K562 (cell line): Measurements from ENCODE around the gene NKX1-2. TPM values are rescaled to one million over a fixed set of nuclear protein-coding genes. Genes with fewer than 3 reads are reported as not detected.

ENCODE experiments used
- ATAC-seq: fragments of 200-7000 bp; cut with Tn5 transposase; 3 replicates; pipeline ENCODE4 v1.9.1; 2020; ENCODE audit warnings: moderate library complexity
- BruUV-seq: library from RNA; stranded (reverse); fragments of 400-500 nt; replicated peaks from 2 replicates; lab custom pipeline; 2021; lab: Mats Ljungman, UMichigan
- CTCF ChIA-PET: fragments of 300-600 bp; formaldehyde crosslinking; extraction: SDS; loops from one replicate; lab custom pipeline; 2021; ENCODE audit warnings: low intra/inter-chr PET ratio; lab: Yijun Ruan, JAX
- POLR2A ChIA-PET: fragments of 300-600, 350-650 bp; sonication (Branson Sonifier 250); formaldehyde crosslinking; extraction: SDS; loops from one replicate; lab custom pipeline; 2021; ENCODE audit warnings: antibody characterized with exemption, inconsistent platforms; lab: Yijun Ruan, JAX
- DNase-seq, 4 experiments: peaks; one replicate each; pipeline versions ENCODE4 v3.0.0 to v3.0.0-alpha.2; 2011 to 2018; ENCODE audit warnings: low spot score in 3 of 4, mixed read lengths in 3 of 4; ENCODE audit errors: extremely low read depth in 1 of 4
- FAIRE-seq: peaks from 2 replicates; lab custom pipeline; 2011; peaks lifted over from hg19 to GRCh38; lab: Jason Lieb, UNC
- H2AFZ ChIP-seq: 2 replicates; pipeline ENCODE4 v1.6.0; 2011; ENCODE audit warnings: low read depth, low read length, control low read depth, inconsistent platforms
- H3K27ac ChIP-seq: fragments of 200-600 bp; 3 replicates; pipeline ENCODE4 v1.8.0; 2011; ENCODE audit warnings: low read depth, mild to moderate bottlenecking, control low read depth, inconsistent platforms, low read length, moderate library complexity, mixed read lengths; ENCODE audit errors: extremely low read depth
- H3K27me3 ChIP-seq, 2 experiments: fragments of 300-600 bp in 1 of 2; 2 replicates in 1 of 2; 3 replicates in 1 of 2; pipeline versions ENCODE4 v1.6.0 to v1.8.0; 2011; ENCODE audit warnings: inconsistent platforms in 2 of 2, low read length in 2 of 2, mild to moderate bottlenecking in 1 of 2, mixed read lengths in 1 of 2, moderate library complexity in 1 of 2; ENCODE audit not compliant: control insufficient read depth in 2 of 2, insufficient read depth in 2 of 2
- H3K36me3 ChIP-seq: fragments of 300-600 bp; 3 replicates; pipeline ENCODE4 v1.8.0; 2011; ENCODE audit warnings: mild to moderate bottlenecking, low read length, inconsistent platforms; ENCODE audit not compliant: control insufficient read depth, insufficient read depth
- H3K4me1 ChIP-seq, 2 experiments: fragments of 200-600 bp in 1 of 2; replicated peaks in 1 of 2; 2 replicates in 1 of 2; 3 replicates in 1 of 2; pipeline versions ENCODE4 v1.5.1 to v1.8.0; 2011; ENCODE audit warnings: inconsistent platforms in 2 of 2, low read length in 2 of 2, mild to moderate bottlenecking in 1 of 2, mixed read lengths in 1 of 2, moderate library complexity in 1 of 2; ENCODE audit not compliant: control insufficient read depth in 2 of 2, insufficient read depth in 2 of 2
- H3K4me2 ChIP-seq: 2 replicates; pipeline ENCODE4 v1.6.1; 2011; ENCODE audit warnings: low read length, control low read depth, inconsistent platforms, mixed read lengths; ENCODE audit not compliant: insufficient read depth
- H3K4me3 ChIP-seq: fragments of 200-600 bp; sonication (generic), shearing (Covaris generic); 2 replicates; pipeline ENCODE4 v1.5.1; 2016; ENCODE audit warnings: control low read depth, inconsistent platforms
- H3K79me2 ChIP-seq: fragments of 200-600 bp; 3 replicates; pipeline ENCODE4 v1.8.0; 2011; ENCODE audit warnings: low read length, inconsistent platforms; ENCODE audit not compliant: control insufficient read depth, insufficient read depth
- H3K9ac ChIP-seq, 2 experiments: 2 replicates each; pipeline versions ENCODE4 v1.6.0 to v1.6.1; 2011; ENCODE audit warnings: low read depth in 2 of 2, low read length in 2 of 2, control low read depth in 1 of 2, inconsistent platforms in 1 of 2, mild to moderate bottlenecking in 1 of 2, mixed read lengths in 1 of 2; ENCODE audit not compliant: insufficient read depth in 1 of 2
- H3K9me1 ChIP-seq: one replicate; pipeline ENCODE4 v1.6.0; 2011; ENCODE audit warnings: inconsistent platforms, mild to moderate bottlenecking, low read length, moderate library complexity; ENCODE audit not compliant: control insufficient read depth, insufficient read depth
- H3K9me3 ChIP-seq: replicated peaks from 2 replicates; pipeline ENCODE4 v1.5.1; 2011; ENCODE audit warnings: low read depth, low read length, inconsistent platforms; ENCODE audit not compliant: control insufficient read depth, insufficient read depth
- H4K20me1 ChIP-seq: replicated peaks from 2 replicates; pipeline ENCODE4 v1.6.1; 2011; ENCODE audit warnings: low read length, inconsistent platforms, mixed read lengths; ENCODE audit not compliant: control insufficient read depth, insufficient read depth
- DPF2 ChIP-seq: fragments of 450-650 bp; IDR thresholded peaks from 2 replicates; pipeline ENCODE4 v1.6.1; 2016
- MEF2D ChIP-seq: conservative IDR thresholded peaks from 2 replicates; pipeline ENCODE4 v1.6.1; 2016; ENCODE audit warnings: low read depth, missing genetic modification characterization, missing compliant biosample characterization
- TSHZ1 ChIP-seq: fragments of 250-450 bp; sonication (Bioruptor Pico); IDR thresholded peaks from 2 replicates; pipeline ENCODE4 v1.4.0; 2020; ENCODE audit warnings: mild to moderate bottlenecking, moderate library complexity
- WGBS: fragments of 100-300 bp; shearing (Covaris generic); methylation state at CpG from one replicate; pipeline ENCODE4 v1.1.6; 2016; ENCODE audit warnings: low coverage, mixed read lengths; ENCODE audit not compliant: insufficient coverage; ENCODE audit errors: missing lambda C conversion rate; 5-methylcytosine and 5-hydroxymethylcytosine counted together
- in situ Hi-C: fragments of 300-500 bp; cut with MboI; formaldehyde crosslinking; loops from 4 replicates; pipeline ENCODE4 v1.15.0; 2018; ENCODE audit warnings: inconsistent platforms, mixed read lengths
- intact Hi-C: fragments of 100-400 bp; cut with micrococcal nuclease; formaldehyde crosslinking; loops from 2 replicates; pipeline ENCODE4 v1.14.2; 2022
- polyA plus RNA-seq, 8 experiments: library from polyadenylated mRNA; depleted of rRNA in 4 of 8; stranded (reverse) in 5 of 8; unstranded in 3 of 8; fragments of >200 nt; fragmentation: Nextera tagmentation in 2 of 8; fragmentation: Illumina TruSeq in 1 of 8; extraction: Ambion mirVana in 2 of 8; extraction: Trizol in 1 of 8; gene quantifications; 2 replicates each; pipeline versions ENCODE4 v1.2.1 to v1.2.3, GENCODE V29; 2011 to 2014; ENCODE audit warnings: inconsistent platforms in 1 of 8, missing spikeins in 1 of 8
- total RNA-seq, 7 experiments: library from RNA; depleted of rRNA in 6 of 7; stranded (reverse); fragments of >200 nt in 6 of 7; fragmentation: Illumina TruSeq in 2 of 7; extraction: Trizol in 2 of 7; gene quantifications; 2 replicates each; pipeline versions ENCODE4 v1.2.1 to v1.2.3, GENCODE V29; 2011 to 2021; ENCODE audit warnings: low replicate concordance in 1 of 7

Gene NKX1-2
- total and polyA plus RNA-seq, 9 of the 15 experiments (the other 6 are each of a cell fraction or from before 2014, with no cell fraction given) = not detected

GRCh38 chr10:124448696-124449169, 1.1 kb downstream of the NKX1-2 start (continued):
- TF ChIP-seq TSHZ1 = no peak
- no peak for TF ChIP-seq MEF2D (tag)

GRCh38 chr10:124447751-124448466, 1.9 kb downstream of the NKX1-2 start:
- ATAC-seq (no peak), DNase-seq (no peak), FAIRE-seq (no peak)
- no TSS peak for BruUV-seq
- no peak overlapping the region for H3K27ac ChIP-seq
- WGBS = 94% methylated on average over 8 of the region's 60 CpGs
- H3K4me3 ChIP-seq = no peak overlapping the region
- ChIA-PET CTCF (no interaction called here), POLR2A (no interaction called here)
- no peaks in the 10 kb centered on the region for H3K9me3 ChIP-seq
- intact Hi-C loops = no loop called here
- no peaks in the 10 kb centered on the region for H3K36me3 ChIP-seq
- no peak overlapping the region for H3K4me2 ChIP-seq
- H3K27me3 ChIP-seq = no peaks in the 10 kb centered on the region
- in situ Hi-C loops = no loop called here
- no peaks in the 10 kb centered on the region for H3K79me2 ChIP-seq
- no peak overlapping the region for H3K9ac ChIP-seq
- H2AFZ ChIP-seq = no peak overlapping the region
- no peaks in the 10 kb centered on the region for H3K9me1 ChIP-seq
- no peak for TF ChIP-seq DPF2
- peaks cover 0 to 3% of the 10 kb centered on the region in 2 experiments; a peak in 3 of 5 replicates for H3K4me1 ChIP-seq
- no peaks in the 10 kb centered on the region for H4K20me1 ChIP-seq
